ENCODE results near the gene NME3. TPM values are rescaled to one million over a fixed set of nuclear protein-coding genes. Genes with fewer than 3 reads are reported as not detected.

Gene NME3
- total RNA-seq, 1 experiment from 2014 or later, result 76.9 TPM

DNA sequence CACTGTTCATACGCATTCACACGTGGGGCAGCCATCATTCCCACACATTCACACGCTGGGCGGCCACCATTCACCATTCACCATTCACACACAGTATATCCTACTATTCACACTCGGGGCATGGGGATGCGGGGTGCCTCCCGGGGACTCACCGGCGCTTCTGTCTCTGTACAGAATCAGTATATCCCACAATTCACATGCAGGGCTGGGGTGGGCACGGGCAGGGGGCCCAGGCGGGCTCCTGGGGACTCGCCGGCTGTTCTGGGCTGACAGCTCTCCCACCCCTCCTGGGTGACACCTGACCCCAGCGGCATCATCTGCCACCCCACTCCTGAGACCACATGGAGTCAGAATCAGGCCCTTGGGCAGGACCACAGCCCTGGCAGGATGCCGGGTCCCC lies 9.6 kb downstream of the NME3 start:
- Histone ChIP-seq H2AFZ (ENCODE audit: low read length) (no peak overlapping the region), H2BK15ac (ENCODE audit: low read depth, low read length) (no peak overlapping the region), H3K23me2 (ENCODE audit: insufficient read length, low read depth, low read length, poor library complexity, severe bottlenecking) (peaks cover 3% of the 10 kb centered on the region), H3K27me3 (ENCODE audit: insufficient read depth, low read length) (no peaks in the 10 kb centered on the region), H3K23ac (ENCODE audit: insufficient read length, low read depth, low read length) (no peak overlapping the region), H2BK120ac (ENCODE audit: low read depth, low read length, poor library complexity, severe bottlenecking) (no peak overlapping the region), H4K5ac (ENCODE audit: insufficient read length, low read depth, low read length) (no peak overlapping the region), H2BK12ac (ENCODE audit: insufficient read length, low read depth, low read length) (no peak overlapping the region), H2AK5ac (ENCODE audit: insufficient read length, low read length) (no peak overlapping the region), H2BK5ac (ENCODE audit: insufficient read length, low read length) (no peak overlapping the region), H3K4ac (ENCODE audit: low read depth, low read length) (no peak overlapping the region), H4K8ac (replicated peaks; ENCODE audit: insufficient read length, low read depth, low read length) (no peak overlapping the region), H3K56ac (ENCODE audit: insufficient read length, low read depth, low read length) (no peak overlapping the region), H3K4me2 (ENCODE audit: insufficient read depth, insufficient read length, low read length) (no peak overlapping the region), H4K20me1 (ENCODE audit: control insufficient read depth, insufficient read depth, insufficient read length) (no peaks in the 10 kb centered on the region), H3T11ph (ENCODE audit: low read length) (no peak overlapping the region), H3K4me1 (ENCODE audit: insufficient read depth, low read length) (no peaks in the 10 kb centered on the region), H3K14ac (ENCODE audit: insufficient read depth, low read length) (no peak overlapping the region), H3K9ac (ENCODE audit: extremely low read depth, insufficient read length, low read length) (no peak overlapping the region), H3K9me3 (ENCODE audit: control insufficient read depth, low read depth, low read length) (no peaks in the 10 kb centered on the region), H3K18ac (ENCODE audit: insufficient read length, low read depth, low read length) (no peak overlapping the region), H3K27ac (ENCODE audit: insufficient read length, low read depth, low read length) (no peak overlapping the region), H3K79me1 (ENCODE audit: insufficient read depth, low read depth, low read length, poor library complexity, severe bottlenecking) (no peaks in the 10 kb centered on the region), H4K91ac (ENCODE audit: insufficient read length, low read depth, low read length) (no peak overlapping the region), H2BK20ac (ENCODE audit: low read depth, low read length, poor library complexity, severe bottlenecking) (no peak overlapping the region), H3K79me2 (ENCODE audit: insufficient read depth, low read length) (no peaks in the 10 kb centered on the region)
- Mint-ChIP-seq H3K27ac (no peak overlapping the region; a peak in 1 of 7 replicates), H3K4me1 (no peaks in the 10 kb centered on the region), H3K36me3 (ENCODE audit: insufficient read depth in 1 of 3, low read depth in 3 of 3) (peaks cover 5 to 23% (median 11%) of the 10 kb centered on the region in 3 experiments; a peak in 6 of 7 replicates), H3K27me3 (ENCODE audit: low read depth) (no peaks in the 10 kb centered on the region), H3K4me3 (no peak overlapping the region), H3K9me3 (no peaks in the 10 kb centered on the region)
- WGBS (ENCODE audit: extremely low coverage, insufficient read length, low lambda C conversion rate), result no CpG with 5 or more reads among the region's 15 CpGs
- TF ChIP-seq, protein P1, sequence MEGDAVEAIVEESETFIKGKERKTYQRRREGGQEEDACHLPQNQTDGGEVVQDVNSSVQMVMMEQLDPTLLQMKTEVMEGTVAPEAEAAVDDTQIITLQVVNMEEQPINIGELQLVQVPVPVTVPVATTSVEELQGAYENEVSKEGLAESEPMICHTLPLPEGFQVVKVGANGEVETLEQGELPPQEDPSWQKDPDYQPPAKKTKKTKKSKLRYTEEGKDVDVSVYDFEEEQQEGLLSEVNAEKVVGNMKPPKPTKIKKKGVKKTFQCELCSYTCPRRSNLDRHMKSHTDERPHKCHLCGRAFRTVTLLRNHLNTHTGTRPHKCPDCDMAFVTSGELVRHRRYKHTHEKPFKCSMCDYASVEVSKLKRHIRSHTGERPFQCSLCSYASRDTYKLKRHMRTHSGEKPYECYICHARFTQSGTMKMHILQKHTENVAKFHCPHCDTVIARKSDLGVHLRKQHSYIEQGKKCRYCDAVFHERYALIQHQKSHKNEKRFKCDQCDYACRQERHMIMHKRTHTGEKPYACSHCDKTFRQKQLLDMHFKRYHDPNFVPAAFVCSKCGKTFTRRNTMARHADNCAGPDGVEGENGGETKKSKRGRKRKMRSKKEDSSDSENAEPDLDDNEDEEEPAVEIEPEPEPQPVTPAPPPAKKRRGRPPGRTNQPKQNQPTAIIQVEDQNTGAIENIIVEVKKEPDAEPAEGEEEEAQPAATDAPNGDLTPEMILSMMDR (conservative IDR thresholded peaks at IDR 0.05), result no peak
- DNase-seq, result no peak

Data from H9 (cell line).